ACHN (cell line): ENCODE measurements around the gene HTD2.
"Not testable (repeated sequence)": the region's sequence is repeated elsewhere in the genome, so short reads cannot be mapped to it uniquely, and the experiment has no call there.

Experiments used
- DNase-seq: peaks from one replicate; pipeline ENCODE4 v3.0.0-alpha.2; 2015
- in situ Hi-C: cut with HindIII; loops from 2 replicates; pipeline ENCODE4 v1.10.0; 2017; ENCODE audit warnings: low sequenced_read_pairs, low pct_ligation_motif_present, low pct_unique_long_range_greater_than_20kb

The HTD2 gene

DNA sequence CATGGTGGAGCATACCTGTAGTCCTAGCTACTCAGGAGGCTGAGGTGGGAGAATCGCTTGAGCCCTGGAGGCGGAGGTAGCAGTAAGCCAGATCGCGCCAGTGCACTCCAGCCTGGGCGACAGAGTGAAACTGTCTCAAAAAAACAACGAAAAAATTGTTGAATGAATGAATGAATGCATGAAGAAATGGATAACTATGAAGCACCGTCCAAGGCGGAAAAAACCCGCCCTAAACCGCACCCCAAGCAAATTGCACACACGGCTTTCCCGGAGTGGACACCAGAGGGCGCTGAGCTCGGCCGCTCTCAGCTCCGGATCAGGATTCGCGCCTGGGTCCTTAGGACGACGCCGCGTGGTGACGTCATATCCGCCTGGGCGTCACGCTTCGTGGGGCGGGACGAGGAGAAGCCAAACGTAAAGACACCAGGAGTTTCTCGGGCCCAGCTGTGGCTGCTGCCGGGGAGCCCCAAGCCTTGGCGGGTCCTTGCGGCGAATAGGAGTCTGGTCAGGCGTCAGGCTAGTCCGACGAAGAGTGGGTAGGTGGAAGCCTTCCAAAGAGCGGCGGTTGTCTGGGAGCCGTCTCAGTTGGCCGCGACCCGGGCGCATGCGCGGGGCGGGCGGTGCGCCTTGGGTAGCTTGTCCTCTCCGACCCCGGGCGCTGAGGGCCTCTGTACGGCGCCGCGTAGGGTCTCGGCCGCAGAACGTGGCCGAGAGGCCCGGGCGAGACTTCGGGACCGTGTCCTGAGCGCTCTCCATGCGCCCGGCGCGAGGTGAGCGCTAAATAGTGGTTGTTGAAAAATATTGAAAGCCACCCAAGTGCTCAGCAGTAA, at the start of gene HTD2, which contains the start of gene RPP14:
HTD2 (plus strand) TSS at position 639 of the 830 bp plus-strand sequence. CDS start 11,094 bp downstream, outside the sequence.
RPP14 (plus strand) TSS at position 364 of the 830 bp plus-strand sequence. CDS start 4,085 bp downstream, outside the sequence.
- in situ Hi-C loops: no loop called here
- peak; percentile 94 for DNase-seq

DNA sequence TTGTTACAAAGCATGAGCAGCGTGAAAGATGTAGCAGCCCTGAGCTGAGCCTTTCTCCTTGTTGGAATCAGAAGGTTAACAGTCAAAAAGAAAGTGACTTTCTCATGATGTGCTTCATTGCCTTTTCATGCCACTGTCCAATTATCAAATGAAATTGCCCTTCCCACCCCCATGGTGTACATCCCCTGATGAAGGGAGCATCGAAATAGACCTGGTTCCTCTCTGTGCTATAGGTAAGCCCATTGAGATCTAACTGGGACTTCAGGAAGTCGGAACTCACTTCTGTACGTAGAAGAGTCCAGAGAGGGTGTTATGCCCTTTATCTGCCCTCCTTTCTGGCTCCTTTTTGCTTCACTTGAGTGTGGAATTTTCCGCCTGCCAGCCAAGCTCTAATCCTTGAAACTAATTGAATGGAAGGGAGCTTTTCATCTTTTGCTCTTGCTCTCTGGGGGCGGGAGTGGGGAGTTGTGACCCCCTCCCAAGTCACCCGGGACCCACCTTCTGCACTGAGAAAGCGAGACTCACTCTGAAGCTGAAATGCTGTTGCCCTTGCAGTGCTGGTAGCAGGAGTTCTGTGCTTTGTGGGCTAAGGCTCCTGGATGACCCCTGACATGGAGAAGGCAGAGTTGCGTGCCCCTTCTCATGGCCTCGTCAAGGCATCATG, 47.8 kb upstream of the HTD2 start:
- no peak for DNase-seq
- in situ Hi-C loops: no loop called here

DNA sequence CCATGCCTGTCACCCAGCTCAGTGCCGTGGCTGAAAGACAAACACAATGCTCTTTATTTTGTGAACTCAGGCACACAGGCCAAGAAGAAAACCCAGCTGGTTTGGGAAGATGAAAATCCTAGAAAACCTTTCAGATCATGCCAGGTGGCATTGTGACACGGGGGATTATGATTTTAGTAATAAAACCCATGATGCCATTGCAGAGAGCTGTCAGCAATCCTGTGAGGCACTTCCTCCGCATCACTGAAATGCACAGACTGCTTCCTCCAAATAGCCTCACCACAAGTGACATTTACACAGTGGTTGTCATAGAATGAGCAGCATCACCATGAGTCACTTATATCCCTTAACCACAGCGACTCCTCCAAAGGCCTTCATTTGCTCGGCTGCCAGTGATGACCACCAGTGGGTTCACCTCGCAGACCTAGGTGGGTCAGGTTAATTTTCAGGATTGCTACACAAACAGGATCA, 46.0 kb upstream of the HTD2 start:
- DNase-seq: peak; percentile 52
- in situ Hi-C loops: no loop called here

DNA sequence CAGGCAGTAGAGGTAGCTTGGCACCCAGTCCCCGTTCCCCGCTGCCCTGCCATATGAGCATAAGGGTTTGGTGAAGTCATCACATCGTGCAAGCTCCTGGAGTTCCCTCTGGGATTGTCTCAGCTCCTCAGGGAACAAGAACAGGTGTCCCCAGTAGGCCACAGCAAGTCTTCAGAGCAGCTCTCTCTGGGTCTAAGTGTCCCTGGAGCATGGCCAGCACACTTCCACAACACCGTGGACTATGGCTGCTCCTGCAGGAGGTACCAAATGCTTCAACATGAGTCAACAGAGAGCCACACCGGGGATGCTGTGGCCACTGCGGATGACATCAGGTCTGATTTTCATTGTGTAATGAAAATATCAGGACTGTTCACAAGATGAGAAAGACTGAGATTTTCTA, 45.6 kb upstream of the HTD2 start:
- peak; percentile 22 for DNase-seq
- in situ Hi-C loops: no loop called here

DNA sequence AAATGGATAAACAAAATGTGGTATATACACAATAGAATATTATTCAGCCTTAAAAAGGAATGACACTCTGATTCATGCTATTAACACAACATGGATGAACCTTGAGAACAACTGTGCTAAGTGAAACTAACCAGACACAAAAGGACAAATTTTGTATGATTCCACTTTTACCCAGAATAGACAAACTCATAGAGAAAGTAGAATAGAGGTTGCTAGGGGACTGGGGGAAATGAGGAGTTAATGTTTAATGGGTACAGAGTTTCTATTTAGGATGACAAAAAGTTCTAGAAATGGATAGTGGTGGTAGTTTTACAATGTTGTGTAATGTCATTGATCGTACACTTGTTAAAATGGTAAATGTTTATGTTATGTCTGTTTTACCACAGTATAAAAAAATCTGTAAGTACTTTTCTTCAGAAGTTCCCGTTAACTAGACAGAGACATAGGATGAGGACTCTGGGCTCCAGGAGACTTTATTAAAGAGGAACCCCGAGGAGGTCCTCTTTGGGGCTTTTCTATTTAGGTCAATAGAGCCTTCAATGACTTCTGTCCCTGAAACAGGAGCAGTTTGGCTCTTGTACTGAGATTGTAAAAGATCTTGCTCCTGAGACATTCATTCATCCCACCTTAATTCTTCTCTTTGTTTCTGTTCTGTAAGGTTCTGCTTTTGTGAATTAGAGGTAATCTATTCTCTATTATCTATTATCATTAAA, 44.2 kb upstream of the HTD2 start:
- in situ Hi-C loops: no loop called here
- DNase-seq: no peak

DNA sequence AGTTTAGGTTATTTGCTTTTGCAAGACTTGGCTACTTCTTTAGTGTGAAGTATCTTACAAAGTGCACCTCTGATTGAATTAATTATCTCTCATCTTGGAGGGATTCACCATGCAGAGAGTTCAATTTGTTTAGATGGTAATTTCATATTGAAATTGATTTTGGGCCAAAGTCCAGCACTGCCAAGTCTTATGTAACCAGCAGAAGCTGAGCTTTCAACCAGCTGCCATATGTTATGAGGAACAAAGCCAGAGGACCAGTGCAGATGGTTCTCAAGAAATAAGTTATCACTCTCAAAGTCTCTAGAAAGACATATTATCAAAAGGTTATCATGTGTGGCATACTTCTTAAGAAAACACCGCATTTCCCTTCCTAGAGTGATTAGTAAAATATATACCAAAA, 39.7 kb upstream of the HTD2 start:
- in situ Hi-C loops: no loop called here

DNA sequence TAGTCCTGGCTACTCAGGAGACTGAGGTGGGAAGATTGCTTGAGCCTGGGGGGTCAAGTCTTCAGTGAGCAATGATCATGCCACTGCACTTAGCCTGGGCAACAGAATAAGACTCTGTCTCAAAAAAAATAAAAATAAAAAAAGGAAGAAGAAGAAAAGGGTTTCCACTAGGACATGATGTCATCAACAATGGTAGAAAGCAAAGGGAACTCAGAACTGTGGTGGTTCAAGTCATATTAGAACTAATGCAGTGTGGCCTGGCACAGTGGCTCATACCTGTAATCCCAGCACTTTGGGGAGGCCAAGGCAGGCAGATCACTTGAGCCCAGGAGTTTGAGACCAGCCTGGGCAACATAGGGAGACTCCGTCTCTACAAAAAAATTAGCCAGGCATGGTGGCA, 38.8 kb upstream of the HTD2 start:
- DNase-seq, in situ Hi-C loops: not testable (repeated sequence)

More for the DNA sequence above, 39.7 kb upstream of the HTD2 start:
- DNase-seq: no peak

DNA sequence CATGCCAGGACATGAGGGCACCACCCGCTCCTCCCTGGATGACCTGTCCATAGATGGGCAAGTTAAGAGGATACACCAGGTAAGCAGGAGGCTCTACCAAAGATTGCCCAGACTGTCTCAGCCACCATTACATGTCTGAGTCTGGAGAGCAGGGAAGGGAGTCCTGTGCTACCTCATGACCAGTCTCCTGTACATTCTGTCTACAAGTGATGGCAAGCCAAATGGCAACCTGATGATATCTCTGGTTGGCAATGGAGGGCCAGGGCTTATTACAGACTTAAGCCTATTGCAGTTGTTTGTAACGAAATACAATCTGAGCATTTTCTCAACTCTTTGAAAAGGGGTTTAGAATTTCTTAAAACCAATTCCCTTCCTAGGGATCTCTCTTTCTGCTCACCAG, 37.0 kb upstream of the HTD2 start:
- DNase-seq: no peak
- in situ Hi-C loops: no loop called here

DNA sequence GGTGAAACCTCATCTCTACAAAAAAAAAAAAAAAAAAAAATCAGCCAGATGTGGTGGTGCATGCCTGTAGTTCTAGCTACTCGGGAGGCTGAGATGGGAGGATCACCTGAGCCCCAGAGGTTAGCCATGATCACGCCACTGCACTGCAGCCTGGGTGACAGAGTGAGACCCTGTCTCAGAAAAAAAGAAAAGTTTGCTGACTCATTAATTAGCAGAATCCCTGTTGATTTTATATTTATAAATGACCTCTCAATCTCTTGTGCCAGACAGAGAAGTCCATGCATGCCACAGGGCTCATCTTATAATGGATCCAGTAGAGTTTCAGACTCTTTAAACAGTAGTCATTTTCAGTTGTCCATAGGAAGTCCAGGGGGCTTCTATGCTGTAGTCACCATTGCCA, 35.8 kb upstream of the HTD2 start:
- in situ Hi-C loops: no loop called here
- DNase-seq: no peak

DNA sequence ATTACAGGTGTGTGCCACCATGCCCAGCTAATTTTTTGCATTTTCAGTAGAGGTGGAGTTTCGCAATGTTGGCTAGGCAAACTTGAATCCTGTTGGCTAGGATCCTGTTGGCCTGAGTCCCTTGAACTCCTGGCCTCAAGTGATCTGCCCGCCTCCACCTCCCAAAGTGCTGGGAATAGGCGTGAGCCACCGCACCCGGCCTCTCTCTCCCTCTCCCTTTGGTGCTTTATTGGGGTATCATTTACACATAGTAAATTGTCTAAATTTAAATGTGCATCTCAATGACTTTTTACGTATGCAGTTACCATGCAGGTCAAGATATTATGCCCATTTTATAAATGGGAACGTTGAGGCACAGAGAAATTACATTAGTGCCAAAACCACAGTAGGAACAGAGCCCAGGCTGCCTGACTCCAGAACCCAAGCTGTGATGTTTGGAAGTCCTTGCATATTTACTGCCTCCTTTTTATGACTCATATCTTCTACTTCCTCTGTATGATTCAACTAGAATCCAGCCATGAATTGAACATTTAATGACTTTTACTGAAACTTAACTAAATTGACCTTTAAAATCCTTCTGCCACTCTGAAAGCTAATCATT, 34.3 kb upstream of the HTD2 start:
- in situ Hi-C loops: no loop called here
- peak; percentile 74 for DNase-seq

DNA sequence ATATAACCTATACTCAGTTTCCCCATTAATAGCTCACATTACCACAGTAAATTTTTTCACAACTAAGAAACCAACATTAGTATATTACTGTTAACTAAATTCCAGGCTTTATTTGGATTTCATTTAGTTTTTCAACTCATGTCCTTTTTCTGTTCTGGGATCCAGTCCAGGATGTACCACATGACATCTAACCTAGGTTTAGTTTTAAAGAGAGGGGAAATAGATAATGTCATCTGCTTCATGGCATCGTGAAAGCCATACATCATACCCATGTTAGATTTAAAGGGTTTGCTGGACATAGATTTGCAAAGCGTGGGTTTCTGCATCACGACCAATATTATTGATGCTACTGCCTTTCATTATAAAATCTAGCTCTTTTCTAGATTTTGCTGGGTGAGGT, 33.4 kb upstream of the HTD2 start:
- DNase-seq: no peak
- in situ Hi-C loops: no loop called here

DNA sequence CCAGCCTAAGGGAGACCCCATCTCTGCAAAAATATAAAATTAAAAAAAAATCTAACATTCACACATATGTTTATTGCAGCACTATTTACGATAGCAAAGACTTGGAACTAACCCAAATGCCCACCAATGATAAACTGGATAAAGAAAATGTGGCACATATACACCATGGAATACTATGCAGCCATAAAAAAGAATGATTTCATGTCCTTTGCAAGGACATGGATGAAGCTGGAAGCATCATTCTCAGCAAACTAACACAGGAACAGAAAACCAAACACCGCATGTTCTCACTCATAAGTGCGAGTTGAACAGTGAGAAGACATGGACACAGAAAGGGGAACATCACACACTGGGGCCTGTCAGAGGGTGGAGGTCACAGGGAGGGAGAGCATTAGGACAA, 33.0 kb upstream of the HTD2 start:
- DNase-seq, in situ Hi-C loops: not testable (repeated sequence)

DNA sequence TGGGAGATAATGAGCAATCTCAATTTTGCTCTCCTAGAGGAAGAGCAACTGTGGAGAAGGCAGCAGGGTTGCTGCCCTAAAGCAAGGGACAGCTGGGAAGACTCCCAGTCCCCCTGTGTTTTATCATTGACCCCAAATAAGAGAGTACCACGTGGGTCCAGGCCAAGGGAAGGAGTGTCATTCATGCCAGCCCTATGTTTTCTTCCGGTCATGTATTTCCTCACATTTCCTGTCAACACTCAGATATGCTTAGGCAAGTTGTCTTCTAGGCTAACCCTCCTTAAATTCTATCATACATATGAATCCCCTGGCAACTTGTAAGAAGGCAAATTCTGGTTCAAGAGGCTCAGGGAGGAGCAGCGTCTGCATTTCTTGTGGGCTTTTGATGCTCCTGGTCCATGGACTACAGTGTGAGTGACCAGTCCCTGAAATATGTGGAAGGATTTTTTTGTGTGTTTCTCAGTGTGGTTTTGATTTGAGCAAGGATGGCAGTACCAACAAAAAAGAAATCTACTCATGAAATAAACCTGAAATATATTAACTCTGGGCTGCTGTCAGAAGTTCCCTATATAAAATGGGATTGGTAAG, 32.2 kb upstream of the HTD2 start:
- DNase-seq: no peak
- in situ Hi-C loops: no loop called here

DNA sequence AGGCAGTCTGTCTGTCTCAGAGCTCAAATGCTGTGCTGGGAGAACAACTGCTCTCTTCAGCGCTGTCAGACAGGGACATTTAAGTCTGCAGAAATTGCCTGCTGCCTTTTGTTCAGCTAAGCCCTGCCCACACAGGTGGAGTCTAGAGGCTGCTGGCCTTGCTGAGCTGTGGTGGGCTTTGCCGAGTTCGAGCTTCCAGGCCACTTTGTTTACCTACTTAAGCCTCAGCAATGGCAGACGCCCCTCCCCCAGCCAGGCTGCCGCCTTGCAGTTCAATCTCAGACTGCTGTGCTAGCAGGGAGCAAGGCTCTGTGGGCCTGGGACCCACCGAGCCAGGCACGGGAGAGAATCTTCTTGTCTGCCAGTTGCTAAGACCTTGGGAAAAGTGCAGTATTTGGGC, 25.3 kb upstream of the HTD2 start:
- no peak for DNase-seq
- in situ Hi-C loops: no loop called here

DNA sequence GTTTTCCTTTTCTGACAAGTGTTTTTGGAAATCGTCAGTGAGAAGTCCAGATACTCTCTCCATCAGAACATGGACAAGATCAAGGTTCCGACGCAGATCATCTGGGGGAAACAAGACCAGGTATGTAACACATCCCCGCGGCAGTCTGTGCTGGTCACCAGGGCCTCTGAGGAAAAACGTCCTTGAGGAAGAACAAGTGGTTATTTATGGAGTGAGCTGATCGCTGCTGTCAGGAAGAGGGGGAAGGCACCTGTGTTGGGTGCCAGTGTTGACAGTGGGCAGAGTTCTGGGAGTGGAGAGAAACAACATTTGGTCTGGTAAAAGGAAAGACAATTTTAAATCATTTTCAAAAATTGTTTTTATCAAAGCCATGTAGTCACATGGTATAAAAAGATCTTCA, 21.0 kb upstream of the HTD2 start:
- no peak for DNase-seq
- in situ Hi-C loops: no loop called here

DNA sequence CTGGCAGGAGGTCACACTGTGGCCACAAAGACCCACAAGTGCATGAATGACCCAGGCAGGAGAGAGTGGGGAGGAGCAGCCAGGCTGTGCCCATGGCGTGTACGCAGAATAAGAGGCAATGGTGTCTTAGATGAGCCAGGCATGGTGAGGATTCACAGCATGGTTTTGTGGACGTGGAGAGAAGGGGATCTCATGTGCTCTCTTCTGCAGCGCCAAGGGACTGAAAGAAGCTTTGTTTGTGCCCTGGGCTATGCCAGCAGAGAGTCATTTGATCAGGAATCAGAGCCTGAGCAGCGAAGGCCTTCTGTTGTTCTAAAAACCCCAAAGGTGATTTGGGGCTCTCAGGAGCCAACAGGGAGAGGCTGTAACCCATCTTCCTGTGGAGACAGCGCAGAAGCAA, 19.0 kb upstream of the HTD2 start:
- no peak for DNase-seq
- in situ Hi-C loops: no loop called here

DNA sequence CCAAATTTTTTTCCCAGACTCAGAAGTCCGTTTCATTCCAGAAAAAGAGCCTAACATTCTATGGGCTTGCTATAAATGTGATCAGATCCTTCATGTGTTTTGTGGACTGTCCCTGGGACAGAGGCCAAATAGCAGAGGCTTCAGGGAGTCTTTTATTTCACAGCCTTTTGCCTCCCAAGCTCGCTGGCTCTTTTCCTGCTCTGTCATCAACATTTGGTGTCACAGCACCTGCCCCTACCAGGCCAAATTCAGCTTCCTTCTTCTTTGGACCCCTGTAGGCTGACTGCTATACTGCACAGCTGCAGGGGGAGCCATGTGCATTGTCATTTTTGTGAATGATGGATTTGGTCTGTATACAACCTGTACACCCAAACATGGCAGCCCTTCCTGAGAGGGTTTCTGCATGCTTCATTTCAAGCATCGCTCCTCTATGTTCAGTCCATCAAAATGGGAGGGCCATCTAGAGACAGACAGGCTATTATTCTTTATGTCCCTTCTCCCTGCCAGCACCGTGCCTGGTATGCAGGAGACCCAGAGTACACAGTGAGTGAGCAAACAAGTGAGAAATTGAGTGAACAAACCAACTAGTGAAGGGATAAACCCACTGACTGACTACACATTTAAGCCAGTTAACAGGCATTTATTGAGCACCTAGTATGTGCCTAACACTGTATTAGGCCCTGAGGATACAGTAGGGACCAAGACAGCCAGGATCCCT, 18.1 kb upstream of the HTD2 start:
- no peak for DNase-seq
- in situ Hi-C loops: no loop called here
